ENCODE results near the gene CLTA.

GRCh38 chr9:36152741-36153438, 37.8 kb upstream of the CLTA start:
- TF ChIP-seq POLR2AphosphoS5 (IDR thresholded peaks at IDR 0.05; ENCODE audit: insufficient read depth, low read depth, low read length): no peak
- no peak for TF ChIP-seq CTCF (IDR thresholded peaks at IDR 0.05; ENCODE audit: extremely low read depth in 1 of 2, insufficient read depth in 1 of 2, low read depth in 1 of 2, low read length in 2 of 2)
- TF ChIP-seq POLR2A (IDR thresholded peaks at IDR 0.05; ENCODE audit: low read depth, low read length): no peak
- no peak for TF ChIP-seq JUN (IDR thresholded peaks at IDR 0.05; ENCODE audit: borderline replicate concordance, insufficient read depth, insufficient read length, low read depth)
- TF ChIP-seq MYC (IDR thresholded peaks at IDR 0.05; ENCODE audit: low read depth, low read length): no peak
- no peak for TF ChIP-seq EZH2 (IDR thresholded peaks at IDR 0.05; ENCODE audit: borderline replicate concordance, low read depth, low read length, severe bottlenecking)
- TF ChIP-seq MAX (IDR thresholded peaks at IDR 0.05; ENCODE audit: insufficient read depth, insufficient read length): no peak
- TF ChIP-seq GATA2 (IDR thresholded peaks at IDR 0.05; ENCODE audit: insufficient read depth, insufficient read length, low read depth, low read length): no peak
- TF ChIP-seq FOS (IDR thresholded peaks at IDR 0.05; ENCODE audit: borderline replicate concordance, insufficient read depth, low read length): no peak

Measured in endothelial cell of umbilical vein (primary cell).